Chondrocyte (in vitro differentiated cells): ENCODE data around the gene LTA4H. TPM values are rescaled to one million over a fixed set of nuclear protein-coding genes. Genes with fewer than 3 reads are reported as not detected.
A peak's percentile ranks its signal among the peaks of the same experiment; 100 is the strongest.

Experiments
- DNase-seq: peaks from one replicate; pipeline ENCODE4 v3.0.0; 2021; ENCODE audit warnings: mixed read lengths, low spot score
- H3K27ac Mint-ChIP-seq: one replicate; pipeline ENCODE4 v1.8.0; 2021; ENCODE audit warnings: mild to moderate bottlenecking, moderate library complexity, mixed read lengths; ENCODE audit not compliant: unreplicated experiment
- H3K27me3 Mint-ChIP-seq: 2 replicates; pipeline ENCODE4 v1.8.0; 2021; ENCODE audit warnings: low read depth, mixed read lengths
- H3K36me3 Mint-ChIP-seq: 2 replicates; pipeline ENCODE4 v1.8.0; 2021; ENCODE audit warnings: low read depth, mixed read lengths
- H3K4me1 Mint-ChIP-seq: 2 replicates; pipeline ENCODE4 v1.8.0; 2021; ENCODE audit warnings: low read depth, mild to moderate bottlenecking, mixed read lengths
- H3K4me3 Mint-ChIP-seq: one replicate; pipeline ENCODE4 v1.8.0; 2021; ENCODE audit warnings: mild to moderate bottlenecking, moderate library complexity, mixed read lengths; ENCODE audit not compliant: unreplicated experiment
- H3K9me3 Mint-ChIP-seq: 2 replicates; pipeline ENCODE4 v1.8.0; 2021; ENCODE audit warnings: low read depth, mixed read lengths
- CTCF ChIP-seq: fragments of 200-600 bp; sonication (generic); IDR thresholded peaks from 2 replicates; pipeline ENCODE4 v1.5.0; 2021; ENCODE audit warnings: antibody characterized with exemption, mild to moderate bottlenecking, moderate library complexity
- total RNA-seq: library from RNA; stranded (reverse); gene quantifications from 3 replicates; pipeline ENCODE4 v1.2.1, GENCODE V29; 2021

The LTA4H gene
- total RNA-seq, 1 donor from 2014 or later = 55.0 TPM

- no peak for TF ChIP-seq CTCF
- H3K4me3 Mint-ChIP-seq = no peak overlapping the region
- H3K9me3 Mint-ChIP-seq = no peaks in the 10 kb centered on the region
- peaks cover 42% of the 10 kb centered on the region for H3K36me3 Mint-ChIP-seq
- H3K27ac Mint-ChIP-seq = no peak overlapping the region
- no peaks in the 10 kb centered on the region for H3K27me3 Mint-ChIP-seq
- H3K4me1 Mint-ChIP-seq = no peaks in the 10 kb centered on the region
- DNase-seq = no peak
These were observed 27.7 kb downstream of the LTA4H start for GRCh38 chr12:96007729-96008128.

- no peaks in the 10 kb centered on the region for H3K4me1 Mint-ChIP-seq
- no peaks in the 10 kb centered on the region for H3K27me3 Mint-ChIP-seq
- peaks cover 38% of the 10 kb centered on the region for H3K36me3 Mint-ChIP-seq
- H3K4me3 Mint-ChIP-seq = no peak overlapping the region
- no peak overlapping the region for H3K27ac Mint-ChIP-seq
- H3K9me3 Mint-ChIP-seq = no peaks in the 10 kb centered on the region
- no peak for DNase-seq
- no peak for TF ChIP-seq CTCF
These were observed 28.7 kb downstream of the LTA4H start for GRCh38 chr12:96006727-96007126.

- no peak overlapping the region for H3K27ac Mint-ChIP-seq
- TF ChIP-seq CTCF = no peak
- H3K36me3 Mint-ChIP-seq = peaks cover 25% of the 10 kb centered on the region
- no peak overlapping the region for H3K4me3 Mint-ChIP-seq
- no peaks in the 10 kb centered on the region for H3K9me3 Mint-ChIP-seq
- peaks cover 7% of the 10 kb centered on the region for H3K4me1 Mint-ChIP-seq
- no peaks in the 10 kb centered on the region for H3K27me3 Mint-ChIP-seq
- no peak for DNase-seq
These were observed 34.5 kb downstream of the LTA4H start for GRCh38 chr12:96000858-96001257.

GRCh38 chr12:95999484-95999883 lies 35.9 kb downstream of the LTA4H start:
- Mint-ChIP-seq H3K27ac (no peak overlapping the region), H3K4me3 (no peak overlapping the region), H3K27me3 (no peaks in the 10 kb centered on the region), H3K36me3 (peaks cover 14% of the 10 kb centered on the region), H3K9me3 (no peaks in the 10 kb centered on the region), H3K4me1 (peaks cover 7% of the 10 kb centered on the region)
- DNase-seq = no peak
- TF ChIP-seq CTCF = no peak

GRCh38 chr12:95998611-95999286 lies 36.6 kb downstream of the LTA4H start:
- peak; percentile 84 for TF ChIP-seq CTCF
- DNase-seq = no peak
- Mint-ChIP-seq H3K9me3 (no peaks in the 10 kb centered on the region), H3K4me1 (peaks cover 7% of the 10 kb centered on the region), H3K36me3 (peaks cover 12% of the 10 kb centered on the region), H3K4me3 (no peak overlapping the region), H3K27me3 (no peaks in the 10 kb centered on the region), H3K27ac (peak overlapping the region; percentile 15)
